Sigmoid colon (tissue), 7 donors: Measurements from ENCODE around the gene MMS19. TPM values are rescaled to one million over a fixed set of nuclear protein-coding genes. Genes with fewer than 3 reads are reported as not detected.

Experiments used
- DNase-seq: peaks from one replicate; pipeline ENCODE4 v3.0.0-alpha.2; 2019
- H3K27ac ChIP-seq, 4 donors: fragments of 200-600 bp; sonication (generic); one replicate each; pipeline ENCODE4 v1.5.1; 2016 to 2019; ENCODE audit warnings: mild to moderate bottlenecking in 1 of 4
- H3K27me3 ChIP-seq, 3 donors: fragments of 200-600 bp; sonication (generic); one replicate each; pipeline ENCODE4 v1.5.1; 2019; ENCODE audit warnings: mild to moderate bottlenecking in 1 of 3
- H3K36me3 ChIP-seq, 4 donors: fragments of 200-600 bp; sonication (generic); one replicate each; pipeline ENCODE4 v1.5.1; 2016 to 2019
- H3K4me1 ChIP-seq, 4 donors: fragments of 200-600 bp; sonication (generic); one replicate each; pipeline ENCODE4 v1.5.1; 2017 to 2019
- H3K4me3 ChIP-seq, 4 donors: fragments of 200-600 bp; sonication (generic); one replicate each; pipeline ENCODE4 v1.5.1; 2017 to 2019; ENCODE audit warnings: mild to moderate bottlenecking in 2 of 4, moderate library complexity in 1 of 4
- H3K9me3 ChIP-seq, 4 donors: fragments of 200-600 bp in 3 of 4; sonication (generic) in 3 of 4; one replicate each; pipeline versions ENCODE4 v1.5.1 to v1.6.1; 2013 to 2019
- CTCF ChIP-seq, 4 experiments: fragments of 450-650 bp in 3 of 4; fragments of 200-600 bp in 1 of 4; IDR thresholded peaks; one replicate each; pipeline ENCODE4 v1.5.1; 2016 to 2019; ENCODE audit warnings: antibody characterized with exemption in 4 of 4, mild to moderate bottlenecking in 3 of 4, moderate library complexity in 2 of 4
- EP300 ChIP-seq, 4 donors: sonication (generic); formaldehyde crosslinking; IDR thresholded peaks; one replicate each; pipeline ENCODE4 v1.6.1; 2017; ENCODE audit warnings: antibody characterized with exemption in 4 of 4
- POLR2A ChIP-seq, 2 donors: fragments of 450-650 bp; IDR thresholded peaks; one replicate each; pipeline ENCODE4 v1.6.1; 2016; ENCODE audit warnings: antibody characterized with exemption in 2 of 2, mild to moderate bottlenecking in 2 of 2, moderate library complexity in 2 of 2
- POLR2AphosphoS5 ChIP-seq, 4 donors: sonication (generic); formaldehyde crosslinking; IDR thresholded peaks; one replicate each; pipeline ENCODE4 v1.6.1; 2017; ENCODE audit warnings: antibody characterized with exemption in 4 of 4
- WGBS, 2 donors: extraction: QIAGEN DNeasy Blood & Tissue Kit; methylation state at CpG; one replicate each; pipeline ENCODE4 v1.1.7; 2013; 5-methylcytosine and 5-hydroxymethylcytosine counted together
- intact Hi-C: fragments of 100-400 bp; cut with DNase I; formaldehyde crosslinking; loops from one replicate; pipeline ENCODE4 v1.15.1; 2023
- polyA plus RNA-seq, 3 donors: library from polyadenylated mRNA; stranded (reverse); fragments of 200-250 nt; gene quantifications; one replicate each; pipeline ENCODE4 v1.2.3, GENCODE V29; 2013
- total RNA-seq, 4 donors: library from RNA; depleted of rRNA; stranded (reverse); fragments of >200 nt; gene quantifications; one replicate each; pipeline ENCODE4 v1.1.0, GENCODE V29; 2016
- donor health status: healthy with polysubstance abuse.
- donor health status: Bipolar disorder and iron deficiency.
- donor health status: healthy.

MMS19 gene
- total and polyA plus RNA-seq, 7 donors: 29.4 to 79.8 (median 48.9) TPM

DNA sequence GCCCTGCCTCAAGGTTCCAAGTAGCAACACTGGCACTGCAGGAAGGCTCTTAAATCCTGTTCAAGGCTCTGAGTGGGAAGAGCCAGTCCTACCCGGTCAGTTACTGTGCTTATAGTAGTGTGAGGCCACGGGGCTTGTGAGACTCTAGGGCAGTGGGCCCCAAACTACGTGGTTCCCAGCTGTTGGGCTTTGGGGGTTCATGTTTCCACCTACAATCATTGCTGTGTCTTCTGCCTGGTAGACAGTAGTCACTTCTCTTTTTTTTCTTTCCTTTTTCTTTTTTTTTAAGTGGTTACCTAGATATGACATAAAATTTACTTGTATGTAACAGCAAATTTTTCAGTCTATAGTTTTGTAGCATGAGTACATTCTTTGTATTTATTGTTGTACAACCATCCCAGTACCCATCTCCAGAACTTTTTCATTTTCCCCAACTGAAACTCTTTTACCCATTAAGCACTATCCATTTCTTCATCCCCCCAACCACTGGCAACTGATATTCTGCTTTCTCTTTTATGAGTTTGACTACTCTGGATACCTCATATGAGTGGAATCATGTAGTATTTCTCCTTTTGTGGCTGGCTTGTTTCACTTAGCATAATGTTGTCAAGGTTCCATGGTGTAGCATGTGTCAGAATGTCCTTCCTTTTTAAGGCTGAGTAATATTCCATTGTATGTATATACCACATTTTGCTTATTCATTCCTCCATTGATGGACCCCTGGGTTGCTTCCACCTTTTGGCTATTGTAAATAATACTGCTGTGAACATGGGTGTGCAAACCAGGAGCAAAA is 8.2 kb upstream of the MMS19 start:
- Histone ChIP-seq H3K4me3 (no peak overlapping the region), H3K36me3 (no peaks in the 10 kb centered on the region), H3K27ac (no peak overlapping the region), H3K9me3 (no peaks in the 10 kb centered on the region), H3K4me1 (peaks cover 0 to 4% (median 0%) of the 10 kb centered on the region in 4 donors), H3K27me3 (no peaks in the 10 kb centered on the region)
- intact Hi-C loops: no loop called here
- 69 to 81% methylated on average over 3 of the region's 3 CpGs for WGBS, 2 donors
- TF ChIP-seq CTCF (IDR thresholded peaks at IDR 0.05) (no peak), POLR2AphosphoS5 (IDR thresholded peaks at IDR 0.05) (no peak), POLR2A (IDR thresholded peaks at IDR 0.05) (no peak), EP300 (IDR thresholded peaks at IDR 0.05) (no peak)
- no peak for DNase-seq

DNA sequence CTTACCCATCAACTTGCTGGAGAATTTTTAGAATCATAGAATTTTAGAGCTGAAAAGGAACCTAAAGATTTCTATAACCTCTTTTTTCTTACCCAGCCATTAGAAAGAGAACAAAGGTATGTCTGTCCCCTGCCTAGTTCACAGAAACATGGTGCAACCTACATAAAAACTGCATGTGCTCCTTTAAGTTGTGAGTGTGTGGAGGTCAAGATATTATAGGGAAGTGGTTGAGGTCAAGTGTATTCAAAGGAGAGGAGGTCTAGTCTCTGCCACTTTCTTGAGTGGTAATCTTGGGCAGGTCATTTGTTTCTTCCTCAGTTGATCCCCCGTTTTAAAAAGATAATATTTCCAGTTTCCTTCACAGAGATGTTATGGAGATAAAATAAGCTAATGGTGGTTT is 6.9 kb upstream of the MMS19 start:
- intact Hi-C loops: no loop called here
- Histone ChIP-seq H3K9me3 (no peaks in the 10 kb centered on the region), H3K36me3 (no peaks in the 10 kb centered on the region), H3K4me3 (no peak overlapping the region), H3K27ac (no peak overlapping the region), H3K4me1 (peaks cover 0 to 8% (median 4%) of the 10 kb centered on the region in 4 donors), H3K27me3 (no peaks in the 10 kb centered on the region)
- WGBS, 2 donors: 80 to 94% methylated on average over 1 of the region's 1 CpG
- TF ChIP-seq POLR2AphosphoS5 (IDR thresholded peaks at IDR 0.05) (no peak), POLR2A (IDR thresholded peaks at IDR 0.05) (no peak), CTCF (IDR thresholded peaks at IDR 0.05) (no peak), EP300 (IDR thresholded peaks at IDR 0.05) (no peak)
- no peak for DNase-seq

DNA sequence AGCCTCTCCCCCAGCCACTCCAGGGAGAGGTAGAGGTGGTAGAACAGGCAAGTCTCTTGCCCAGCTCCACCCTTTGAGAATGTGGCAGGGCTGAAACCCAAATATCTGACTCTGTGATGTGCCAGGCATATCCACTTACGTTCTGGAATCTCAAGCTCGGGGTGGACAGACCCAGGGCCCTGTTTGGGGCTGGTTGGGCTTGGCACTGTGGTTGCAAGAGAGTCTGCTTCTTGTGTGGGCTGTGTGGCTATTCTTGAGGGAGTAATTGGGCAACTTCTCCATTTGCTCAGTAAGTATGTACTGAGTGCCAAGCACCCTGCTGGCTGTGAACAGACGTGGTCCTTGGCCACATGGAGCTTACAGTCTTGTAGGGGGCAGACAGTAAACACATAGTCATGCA is 5.2 kb upstream of the MMS19 start:
- no peak for DNase-seq
- intact Hi-C loops: no loop called here
- WGBS, 2 donors: 74 to 85% methylated on average over 3 of the region's 3 CpGs
- Histone ChIP-seq H3K36me3 (no peaks in the 10 kb centered on the region), H3K27me3 (no peaks in the 10 kb centered on the region), H3K4me3 (no peak overlapping the region), H3K9me3 (no peaks in the 10 kb centered on the region), H3K27ac (no peak overlapping the region), H3K4me1 (peaks cover 0 to 16% (median 10%) of the 10 kb centered on the region in 4 donors)
- no peak for TF ChIP-seq POLR2A (IDR thresholded peaks at IDR 0.05)
- TF ChIP-seq POLR2AphosphoS5 (IDR thresholded peaks at IDR 0.05): no peak
- no peak for TF ChIP-seq EP300 (IDR thresholded peaks at IDR 0.05)
- no peak for TF ChIP-seq CTCF (IDR thresholded peaks at IDR 0.05)

DNA sequence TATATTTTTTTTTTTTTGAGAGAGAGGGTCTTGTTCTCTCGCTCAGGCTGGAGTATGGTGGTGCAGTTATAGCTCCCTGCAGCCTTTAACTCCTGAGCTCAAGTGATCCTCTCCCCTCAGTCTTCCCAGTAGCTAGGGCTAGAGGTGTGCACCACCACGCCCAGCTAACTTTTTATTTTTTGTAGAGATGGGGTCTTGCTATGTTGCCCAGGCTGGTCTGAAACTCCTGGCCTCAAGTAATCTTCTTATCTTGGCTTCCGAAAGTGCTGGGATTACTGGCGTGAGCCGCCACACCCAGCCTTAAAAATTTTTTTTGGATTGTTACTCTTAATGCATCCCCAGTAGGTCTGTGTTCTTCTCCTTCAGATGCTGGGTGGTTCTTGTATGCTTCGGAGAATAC is 4.7 kb upstream of the MMS19 start:
- WGBS, 2 donors: 90 to 92% methylated on average over 6 of the region's 6 CpGs
- DNase-seq: no peak
- H3K36me3 ChIP-seq: no peaks in the 10 kb centered on the region
- intact Hi-C loops: no loop called here
- H3K27ac ChIP-seq: no peak overlapping the region
- H3K9me3 ChIP-seq: no peaks in the 10 kb centered on the region
- TF ChIP-seq POLR2A (IDR thresholded peaks at IDR 0.05) (no peak), POLR2AphosphoS5 (IDR thresholded peaks at IDR 0.05) (no peak), EP300 (IDR thresholded peaks at IDR 0.05) (no peak), CTCF (IDR thresholded peaks at IDR 0.05) (no peak)
- peaks cover 0 to 16% (median 10%) of the 10 kb centered on the region in 4 donors for H3K4me1 ChIP-seq
- no peak overlapping the region for H3K4me3 ChIP-seq
- H3K27me3 ChIP-seq: no peaks in the 10 kb centered on the region

DNA sequence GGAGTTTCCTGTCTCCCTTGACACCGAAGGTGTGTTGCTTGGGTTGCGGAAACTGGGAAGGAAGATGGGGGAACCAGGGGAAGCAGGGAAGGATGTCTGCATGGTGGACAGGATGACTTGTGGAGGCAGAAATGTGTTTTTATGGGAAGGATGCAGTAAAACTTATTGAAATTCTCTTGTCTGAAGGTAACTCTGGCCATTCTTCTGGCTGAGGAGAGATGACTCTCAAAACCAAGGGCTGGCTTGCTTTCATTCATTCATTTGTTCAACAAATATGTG is 2.0 kb upstream of the MMS19 start:
- TF ChIP-seq POLR2A (IDR thresholded peaks at IDR 0.05) (no peak), POLR2AphosphoS5 (IDR thresholded peaks at IDR 0.05) (no peak), EP300 (IDR thresholded peaks at IDR 0.05) (no peak), CTCF (IDR thresholded peaks at IDR 0.05) (no peak)
- Histone ChIP-seq H3K4me1 (peaks cover 0 to 37% (median 27%) of the 10 kb centered on the region in 4 donors), H3K9me3 (no peaks in the 10 kb centered on the region), H3K27me3 (no peaks in the 10 kb centered on the region), H3K36me3 (no peaks in the 10 kb centered on the region), H3K27ac (peak overlapping the region; percentile 89 to 96 (median 94)), H3K4me3 (peak overlapping the region; percentile 69 to 92 (median 83))
- 73 to 89% methylated on average over 2 of the region's 2 CpGs for WGBS, 2 donors
- intact Hi-C loops: no loop called here
- no peak for DNase-seq
